Measurements from ENCODE around the gene PGBD2. TPM values are rescaled to one million over a fixed set of nuclear protein-coding genes. Genes with fewer than 3 reads are reported as not detected.
A peak's percentile ranks its signal among the peaks of the same experiment; 100 is the strongest.

The PGBD2 gene
- total and polyA plus RNA-seq, 10 of the 15 experiments (the other 5 are each of a cell fraction or from before 2014, with no cell fraction given) = 4.0 to 10.3 (median 4.5) TPM

DNA sequence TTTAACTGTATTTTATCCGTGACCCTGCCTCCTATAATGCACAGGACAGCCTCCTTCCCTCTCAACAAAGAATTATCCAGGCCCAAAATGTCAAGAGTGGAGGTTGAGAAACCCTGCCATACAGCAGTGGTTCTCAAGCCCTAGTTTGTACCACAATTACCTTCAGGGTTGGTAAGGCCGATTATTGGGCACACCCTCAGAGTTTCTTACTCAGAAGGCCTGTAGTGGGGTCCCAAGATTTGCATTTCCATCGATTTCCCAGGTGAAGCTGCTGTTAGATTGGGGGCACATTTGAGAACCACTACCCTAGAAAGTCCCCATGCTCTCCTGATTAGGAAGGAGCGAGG is 400 bp upstream of the PGBD2 start (continued):
- TF ChIP-seq, protein P1, sequence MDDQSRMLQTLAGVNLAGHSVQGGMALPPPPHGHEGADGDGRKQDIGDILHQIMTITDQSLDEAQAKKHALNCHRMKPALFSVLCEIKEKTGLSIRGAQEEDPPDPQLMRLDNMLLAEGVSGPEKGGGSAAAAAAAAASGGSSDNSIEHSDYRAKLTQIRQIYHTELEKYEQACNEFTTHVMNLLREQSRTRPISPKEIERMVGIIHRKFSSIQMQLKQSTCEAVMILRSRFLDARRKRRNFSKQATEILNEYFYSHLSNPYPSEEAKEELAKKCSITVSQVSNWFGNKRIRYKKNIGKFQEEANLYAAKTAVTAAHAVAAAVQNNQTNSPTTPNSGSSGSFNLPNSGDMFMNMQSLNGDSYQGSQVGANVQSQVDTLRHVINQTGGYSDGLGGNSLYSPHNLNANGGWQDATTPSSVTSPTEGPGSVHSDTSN (IDR thresholded peaks at IDR 0.05; ENCODE audit: insufficient replicate concordance, low read depth, low read length) = no peak
- TF ChIP-seq GATAD2B (conservative IDR thresholded peaks at IDR 0.05; ENCODE audit: low read depth) (no peak), IKZF2 (IDR thresholded peaks at IDR 0.05) (no peak), MXI1 (IDR thresholded peaks at IDR 0.05; ENCODE audit: low read depth, low read length) (0 out of 2 replicates have a peak, but pooled peaks have one; percentile 24), ZNF274 (IDR thresholded peaks at IDR 0.05; ENCODE audit: insufficient read depth, insufficient read length) (no peak), ZZZ3 (IDR thresholded peaks at IDR 0.05; ENCODE audit: control insufficient read depth, insufficient read length, low read depth) (no peak), CHD2 (IDR thresholded peaks at IDR 0.05; ENCODE audit: borderline replicate concordance, low read depth, low read length) (no peak), RELA (IDR thresholded peaks at IDR 0.05; ENCODE audit: borderline replicate concordance, partially characterized antibody) (no peak), EGR1 (IDR thresholded peaks at IDR 0.05; ENCODE audit: borderline replicate concordance in 1 of 2, low read depth in 2 of 2, low read length in 2 of 2) (no peak), BRCA1 (IDR thresholded peaks at IDR 0.05; ENCODE audit: low read depth, low read length) (no peak), NR2C1 (IDR thresholded peaks at IDR 0.05) (no peak), NFYB (IDR thresholded peaks at IDR 0.05; ENCODE audit: insufficient read depth, low read depth, low read length) (no peak)
- TF ChIP-seq, protein P2, sequence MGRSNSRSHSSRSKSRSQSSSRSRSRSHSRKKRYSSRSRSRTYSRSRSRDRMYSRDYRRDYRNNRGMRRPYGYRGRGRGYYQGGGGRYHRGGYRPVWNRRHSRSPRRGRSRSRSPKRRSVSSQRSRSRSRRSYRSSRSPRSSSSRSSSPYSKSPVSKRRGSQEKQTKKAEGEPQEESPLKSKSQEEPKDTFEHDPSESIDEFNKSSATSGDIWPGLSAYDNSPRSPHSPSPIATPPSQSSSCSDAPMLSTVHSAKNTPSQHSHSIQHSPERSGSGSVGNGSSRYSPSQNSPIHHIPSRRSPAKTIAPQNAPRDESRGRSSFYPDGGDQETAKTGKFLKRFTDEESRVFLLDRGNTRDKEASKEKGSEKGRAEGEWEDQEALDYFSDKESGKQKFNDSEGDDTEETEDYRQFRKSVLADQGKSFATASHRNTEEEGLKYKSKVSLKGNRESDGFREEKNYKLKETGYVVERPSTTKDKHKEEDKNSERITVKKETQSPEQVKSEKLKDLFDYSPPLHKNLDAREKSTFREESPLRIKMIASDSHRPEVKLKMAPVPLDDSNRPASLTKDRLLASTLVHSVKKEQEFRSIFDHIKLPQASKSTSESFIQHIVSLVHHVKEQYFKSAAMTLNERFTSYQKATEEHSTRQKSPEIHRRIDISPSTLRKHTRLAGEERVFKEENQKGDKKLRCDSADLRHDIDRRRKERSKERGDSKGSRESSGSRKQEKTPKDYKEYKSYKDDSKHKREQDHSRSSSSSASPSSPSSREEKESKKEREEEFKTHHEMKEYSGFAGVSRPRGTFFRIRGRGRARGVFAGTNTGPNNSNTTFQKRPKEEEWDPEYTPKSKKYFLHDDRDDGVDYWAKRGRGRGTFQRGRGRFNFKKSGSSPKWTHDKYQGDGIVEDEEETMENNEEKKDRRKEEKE (IDR thresholded peaks at IDR 0.05) = no peak
- TF ChIP-seq, protein P3, sequence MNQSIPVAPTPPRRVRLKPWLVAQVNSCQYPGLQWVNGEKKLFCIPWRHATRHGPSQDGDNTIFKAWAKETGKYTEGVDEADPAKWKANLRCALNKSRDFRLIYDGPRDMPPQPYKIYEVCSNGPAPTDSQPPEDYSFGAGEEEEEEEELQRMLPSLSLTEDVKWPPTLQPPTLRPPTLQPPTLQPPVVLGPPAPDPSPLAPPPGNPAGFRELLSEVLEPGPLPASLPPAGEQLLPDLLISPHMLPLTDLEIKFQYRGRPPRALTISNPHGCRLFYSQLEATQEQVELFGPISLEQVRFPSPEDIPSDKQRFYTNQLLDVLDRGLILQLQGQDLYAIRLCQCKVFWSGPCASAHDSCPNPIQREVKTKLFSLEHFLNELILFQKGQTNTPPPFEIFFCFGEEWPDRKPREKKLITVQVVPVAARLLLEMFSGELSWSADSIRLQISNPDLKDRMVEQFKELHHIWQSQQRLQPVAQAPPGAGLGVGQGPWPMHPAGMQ (IDR thresholded peaks at IDR 0.05; ENCODE audit: borderline replicate concordance) = no peak
- TF ChIP-seq, protein P4, sequence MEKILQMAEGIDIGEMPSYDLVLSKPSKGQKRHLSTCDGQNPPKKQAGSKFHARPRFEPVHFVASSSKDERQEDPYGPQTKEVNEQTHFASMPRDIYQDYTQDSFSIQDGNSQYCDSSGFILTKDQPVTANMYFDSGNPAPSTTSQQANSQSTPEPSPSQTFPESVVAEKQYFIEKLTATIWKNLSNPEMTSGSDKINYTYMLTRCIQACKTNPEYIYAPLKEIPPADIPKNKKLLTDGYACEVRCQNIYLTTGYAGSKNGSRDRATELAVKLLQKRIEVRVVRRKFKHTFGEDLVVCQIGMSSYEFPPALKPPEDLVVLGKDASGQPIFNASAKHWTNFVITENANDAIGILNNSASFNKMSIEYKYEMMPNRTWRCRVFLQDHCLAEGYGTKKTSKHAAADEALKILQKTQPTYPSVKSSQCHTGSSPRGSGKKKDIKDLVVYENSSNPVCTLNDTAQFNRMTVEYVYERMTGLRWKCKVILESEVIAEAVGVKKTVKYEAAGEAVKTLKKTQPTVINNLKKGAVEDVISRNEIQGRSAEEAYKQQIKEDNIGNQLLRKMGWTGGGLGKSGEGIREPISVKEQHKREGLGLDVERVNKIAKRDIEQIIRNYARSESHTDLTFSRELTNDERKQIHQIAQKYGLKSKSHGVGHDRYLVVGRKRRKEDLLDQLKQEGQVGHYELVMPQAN (conservative IDR thresholded peaks at IDR 0.05) = no peak
- TF ChIP-seq, protein P5, sequence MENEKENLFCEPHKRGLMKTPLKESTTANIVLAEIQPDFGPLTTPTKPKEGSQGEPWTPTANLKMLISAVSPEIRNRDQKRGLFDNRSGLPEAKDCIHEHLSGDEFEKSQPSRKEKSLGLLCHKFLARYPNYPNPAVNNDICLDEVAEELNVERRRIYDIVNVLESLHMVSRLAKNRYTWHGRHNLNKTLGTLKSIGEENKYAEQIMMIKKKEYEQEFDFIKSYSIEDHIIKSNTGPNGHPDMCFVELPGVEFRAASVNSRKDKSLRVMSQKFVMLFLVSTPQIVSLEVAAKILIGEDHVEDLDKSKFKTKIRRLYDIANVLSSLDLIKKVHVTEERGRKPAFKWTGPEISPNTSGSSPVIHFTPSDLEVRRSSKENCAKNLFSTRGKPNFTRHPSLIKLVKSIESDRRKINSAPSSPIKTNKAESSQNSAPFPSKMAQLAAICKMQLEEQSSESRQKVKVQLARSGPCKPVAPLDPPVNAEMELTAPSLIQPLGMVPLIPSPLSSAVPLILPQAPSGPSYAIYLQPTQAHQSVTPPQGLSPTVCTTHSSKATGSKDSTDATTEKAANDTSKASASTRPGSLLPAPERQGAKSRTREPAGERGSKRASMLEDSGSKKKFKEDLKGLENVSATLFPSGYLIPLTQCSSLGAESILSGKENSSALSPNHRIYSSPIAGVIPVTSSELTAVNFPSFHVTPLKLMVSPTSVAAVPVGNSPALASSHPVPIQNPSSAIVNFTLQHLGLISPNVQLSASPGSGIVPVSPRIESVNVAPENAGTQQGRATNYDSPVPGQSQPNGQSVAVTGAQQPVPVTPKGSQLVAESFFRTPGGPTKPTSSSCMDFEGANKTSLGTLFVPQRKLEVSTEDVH (IDR thresholded peaks at IDR 0.05; ENCODE audit: low read depth, partially characterized antibody) = peak; percentile 50
